Stimulated activated CD4-positive, alpha-beta T cell treated with anti-CD3 and anti-CD28 coated beads, Interleukin-12 subunit alpha, Interleukin-12 subunit beta, amount 100 ng/mL, for 24 hours (primary cell): ENCODE measurements around the gene UQCR10.
"Not testable (repeated sequence)": the region's sequence is repeated elsewhere in the genome, so short reads cannot be mapped to it uniquely, and the experiment has no call there.

Experiments used
- DNase-seq, 2 experiments: peaks; one replicate each; pipeline ENCODE4 v3.0.0-alpha.2; 2020; ENCODE audit warnings: low read depth in 2 of 2

UQCR10 gene

GRCh38 chr22:29737251-29738117, 29.7 kb upstream of the UQCR10 start:
- DNase-seq: no peak

- no peak for DNase-seq
These were observed 28.9 kb upstream of the UQCR10 start for GRCh38 chr22:29738118-29738815.

- no peak for DNase-seq
These were observed 27.8 kb upstream of the UQCR10 start for GRCh38 chr22:29739346-29739875.

GRCh38 chr22:29740216-29740615, 27.0 kb upstream of the UQCR10 start:
- no peak for DNase-seq

GRCh38 chr22:29741926-29742325, 25.2 kb upstream of the UQCR10 start:
- no peak for DNase-seq

- DNase-seq: no peak
These were observed 24.8 kb upstream of the UQCR10 start for GRCh38 chr22:29742326-29742725.

- DNase-seq: no peak
These were observed 22.3 kb upstream of the UQCR10 start for GRCh38 chr22:29744902-29745301.

- DNase-seq: no peak
These were observed 19.3 kb upstream of the UQCR10 start for GRCh38 chr22:29747832-29748231.

- DNase-seq: no peak
These were observed 18.8 kb upstream of the UQCR10 start for GRCh38 chr22:29748248-29748893.

GRCh38 chr22:29750029-29750428, 17.1 kb upstream of the UQCR10 start:
- DNase-seq: no peak

- DNase-seq: no peak
These were observed 16.3 kb upstream of the UQCR10 start for GRCh38 chr22:29750559-29751538.

- no peak for DNase-seq
These were observed 15.5 kb upstream of the UQCR10 start for GRCh38 chr22:29751669-29752068.

- DNase-seq: no peak
These were observed 13.1 kb upstream of the UQCR10 start for GRCh38 chr22:29753808-29754657.

- not testable (repeated sequence) for DNase-seq
These were observed 12.3 kb upstream of the UQCR10 start for GRCh38 chr22:29754658-29755395.

GRCh38 chr22:29755889-29756288, 11.3 kb upstream of the UQCR10 start:
- no peak for DNase-seq

- DNase-seq: no peak
These were observed 10.8 kb upstream of the UQCR10 start for GRCh38 chr22:29756341-29756740.

GRCh38 chr22:29757096-29757495, 10.1 kb upstream of the UQCR10 start:
- DNase-seq: no peak

- no peak for DNase-seq
These were observed 9.0 kb upstream of the UQCR10 start for GRCh38 chr22:29758068-29758622.

- DNase-seq: no peak
These were observed 8.2 kb upstream of the UQCR10 start for GRCh38 chr22:29758959-29759358.
